ENCODE results near the gene CDYL.
"Not testable (repeated sequence)": the region's sequence is repeated elsewhere in the genome, so short reads cannot be mapped to it uniquely, and the experiment has no call there.

Gene CDYL

GRCh38 chr6:4848382-4849068 lies 72.3 kb downstream of the CDYL start:
- DNase-seq = no peak

GRCh38 chr6:4849226-4850022 lies 73.2 kb downstream of the CDYL start:
- DNase-seq = no peak

- DNase-seq = no peak
Observed at GRCh38 chr6:4851035-4851434, 74.8 kb downstream of the CDYL start.

GRCh38 chr6:4852186-4852585 lies 76.0 kb downstream of the CDYL start:
- not testable (repeated sequence) for DNase-seq

GRCh38 chr6:4852938-4853337 lies 76.7 kb downstream of the CDYL start:
- no peak for DNase-seq

- DNase-seq = no peak
Observed at GRCh38 chr6:4853349-4853748, 77.1 kb downstream of the CDYL start.

- DNase-seq = no peak
Observed at GRCh38 chr6:4853782-4854511, 77.7 kb downstream of the CDYL start.

- no peak for DNase-seq
Observed at GRCh38 chr6:4856785-4857184, 80.6 kb downstream of the CDYL start.

GRCh38 chr6:4858194-4859015 lies 82.2 kb downstream of the CDYL start:
- DNase-seq = no peak

GRCh38 chr6:4860387-4860786 lies 84.2 kb downstream of the CDYL start:
- no peak for DNase-seq

- no peak for DNase-seq
Observed at GRCh38 chr6:4861564-4861963, 85.4 kb downstream of the CDYL start.

- no peak for DNase-seq
Observed at GRCh38 chr6:4864519-4864918, 88.3 kb downstream of the CDYL start.

- DNase-seq = not testable (repeated sequence)
Observed at GRCh38 chr6:4865006-4865405, 88.8 kb downstream of the CDYL start.

GRCh38 chr6:4870821-4871494 lies 94.8 kb downstream of the CDYL start:
- DNase-seq = no peak

- no peak for DNase-seq
Observed at GRCh38 chr6:4871825-4872224, 95.6 kb downstream of the CDYL start.

- DNase-seq = no peak
Observed at GRCh38 chr6:4872841-4873240, 96.6 kb downstream of the CDYL start.

- DNase-seq = no peak
Observed at GRCh38 chr6:4873928-4874327, 97.7 kb downstream of the CDYL start.

- no peak for DNase-seq
Observed at GRCh38 chr6:4879741-4880275, 103.6 kb downstream of the CDYL start.

GRCh38 chr6:4880363-4880762 lies 104.2 kb downstream of the CDYL start:
- DNase-seq = no peak

GRCh38 chr6:4883298-4883697 lies 107.1 kb downstream of the CDYL start:
- no peak for DNase-seq

- DNase-seq = no peak
Observed at GRCh38 chr6:4884646-4885340, 108.6 kb downstream of the CDYL start.

Data from kidney glomerular epithelial cell (primary cell).